NK-92 (cell line): ENCODE results near the gene LRRC71.
"Not testable (repeated sequence)": the region's sequence is repeated elsewhere in the genome, so short reads cannot be mapped to it uniquely, and the experiment has no call there.

ENCODE experiments used
- DNase-seq: peaks from one replicate; lab custom pipeline; 2025; ENCODE audit not compliant: unreplicated experiment; lab: John Stamatoyannopoulos, UW

Gene LRRC71

GRCh38 chr1:156926695-156927094, 6.3 kb downstream of the LRRC71 start:
- DNase-seq = not testable (repeated sequence)

GRCh38 chr1:156927215-156928042, 7.0 kb downstream of the LRRC71 start:
- no peak for DNase-seq

GRCh38 chr1:156928043-156928602, 7.7 kb downstream of the LRRC71 start:
- no peak for DNase-seq

DNA sequence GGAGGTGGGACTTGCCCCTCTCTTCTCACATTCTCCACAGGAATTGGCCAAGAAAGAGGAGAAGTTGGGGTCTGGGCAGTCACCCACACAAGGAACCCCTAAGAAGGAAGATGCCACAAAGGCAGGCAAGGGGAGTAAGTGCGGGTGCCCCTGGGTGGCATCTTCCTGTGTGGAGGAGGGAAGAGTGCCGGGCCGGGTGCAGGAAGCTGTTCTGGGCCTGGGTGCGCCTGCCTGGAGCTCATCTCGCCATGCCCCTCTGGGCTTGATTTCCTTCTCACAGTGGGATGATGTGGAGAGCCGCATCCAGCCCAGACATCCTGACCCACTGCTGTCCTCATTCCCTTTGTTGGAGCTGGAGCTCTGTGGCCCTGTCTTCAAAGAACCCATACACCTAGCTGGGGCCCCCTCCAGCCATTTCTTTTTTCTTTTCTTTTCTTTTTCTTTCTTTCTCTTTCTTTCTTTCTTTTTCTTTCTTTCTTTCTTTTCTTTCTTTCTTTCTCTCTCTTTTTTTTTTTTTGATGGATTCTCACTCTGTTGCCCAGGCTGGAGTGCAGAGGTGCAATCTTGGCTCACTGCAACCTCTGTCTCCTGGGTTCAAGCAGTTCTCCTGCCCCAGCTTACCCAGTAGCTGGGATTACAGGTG, 9.3 kb downstream of the LRRC71 start:
- DNase-seq = no peak

DNA sequence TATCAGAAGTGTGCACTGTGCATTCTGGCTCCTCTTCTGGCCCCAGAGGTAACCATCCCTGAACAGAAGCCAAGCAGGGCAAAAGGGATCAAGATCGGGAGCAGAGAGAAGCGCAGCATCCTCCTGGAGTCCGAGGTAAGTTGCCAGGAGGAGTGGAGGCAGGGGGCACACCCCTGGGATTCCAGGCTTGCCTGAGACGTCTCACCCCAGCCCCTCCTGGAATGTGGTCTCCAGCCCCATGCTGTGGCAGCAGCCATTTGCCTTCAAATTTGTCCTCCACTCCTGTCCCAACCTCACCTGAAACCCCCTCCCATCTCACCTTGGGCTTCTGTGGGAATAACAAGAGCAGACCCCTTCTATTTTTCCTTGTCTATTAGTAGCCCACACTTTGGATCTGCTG, 10.1 kb downstream of the LRRC71 start:
- DNase-seq = no peak

GRCh38 chr1:156931211-156931952, 10.9 kb downstream of the LRRC71 start:
- DNase-seq = no peak

DNA sequence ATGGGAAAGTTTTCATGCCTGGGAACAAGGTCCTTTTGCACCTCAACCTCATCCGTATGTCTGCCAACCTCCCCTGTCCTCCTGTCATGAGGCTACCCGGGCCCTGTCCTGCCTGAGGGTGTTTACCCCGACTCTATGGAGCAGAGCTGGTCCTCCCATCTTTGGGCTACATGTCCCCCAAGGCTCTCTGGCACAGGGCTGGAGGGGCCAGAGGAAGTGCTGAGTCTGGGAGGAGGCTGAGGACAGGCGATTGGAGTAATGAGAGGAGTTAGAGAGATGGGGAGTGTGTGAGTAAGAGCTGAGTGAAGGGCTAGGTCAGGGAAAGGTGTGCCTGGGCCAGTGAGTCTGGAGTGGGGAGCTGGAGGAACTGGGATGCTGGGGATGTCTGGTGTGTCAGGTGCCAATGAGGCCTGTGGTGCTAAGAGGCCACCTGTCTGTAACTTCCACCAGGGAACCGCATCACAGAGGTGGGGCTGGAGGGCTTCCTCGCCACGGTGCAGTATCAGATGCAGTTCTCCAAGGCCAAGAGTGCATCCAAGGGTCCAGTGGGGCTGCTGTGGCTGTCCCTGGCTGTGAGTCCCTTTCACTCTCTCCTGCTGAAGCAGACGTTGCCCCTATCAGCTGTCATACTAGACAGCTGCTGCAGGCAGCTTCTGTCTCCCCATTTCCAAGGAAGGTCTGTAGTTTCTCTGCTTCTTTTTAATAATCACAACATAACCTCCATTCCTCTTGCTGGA, 11.7 kb downstream of the LRRC71 start:
- DNase-seq = no peak

DNA sequence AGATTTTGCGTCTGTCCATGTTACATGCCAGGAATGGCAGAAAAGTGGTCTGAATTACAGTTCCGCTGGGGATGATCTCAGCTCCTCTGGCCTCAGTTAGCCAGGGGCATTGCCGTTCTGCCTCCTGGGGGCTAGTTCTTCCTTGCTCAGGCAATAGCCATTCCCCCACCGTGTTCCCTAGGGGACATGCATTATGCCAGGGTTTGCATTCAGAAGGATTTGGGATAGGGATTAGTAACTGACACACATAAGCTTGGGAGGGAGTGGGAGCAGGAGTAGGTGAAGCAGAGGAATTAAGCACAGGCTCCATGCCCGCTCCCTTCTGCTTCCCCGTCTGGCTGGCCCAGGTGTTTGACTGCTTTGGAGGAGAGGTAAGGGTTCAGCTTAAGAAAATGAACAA, 12.7 kb downstream of the LRRC71 start:
- DNase-seq = no peak

DNA sequence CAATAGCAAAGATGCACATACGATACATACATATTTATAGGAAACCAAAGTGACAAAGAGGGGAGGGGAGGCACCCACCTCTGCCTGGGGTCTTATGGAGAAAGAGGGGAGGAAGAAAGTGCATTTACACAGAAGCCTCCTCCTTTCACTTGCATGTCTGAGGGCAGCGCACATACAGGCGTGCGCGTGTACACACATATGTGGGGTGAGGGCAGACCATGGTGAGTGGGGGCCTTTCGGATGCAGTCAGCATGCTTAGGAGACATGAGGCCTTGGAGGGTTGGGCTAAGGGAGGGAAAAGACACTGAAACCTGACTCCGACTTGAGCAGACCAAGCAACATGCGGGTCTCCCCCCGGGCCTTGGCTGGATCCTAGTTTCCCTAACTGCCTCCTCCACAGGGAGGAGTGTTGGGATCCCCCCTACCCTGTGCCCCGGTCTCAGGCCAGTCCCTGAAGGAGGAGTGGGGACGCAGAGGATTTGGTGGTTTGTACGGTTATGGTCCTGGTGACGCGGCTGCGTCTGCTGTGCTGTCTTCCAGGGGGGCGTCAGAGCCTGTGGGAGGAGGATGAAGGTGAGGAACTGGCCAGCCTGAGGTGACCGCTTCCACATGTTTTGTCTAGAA, 15.2 kb downstream of the LRRC71 start:
- no peak for DNase-seq

DNA sequence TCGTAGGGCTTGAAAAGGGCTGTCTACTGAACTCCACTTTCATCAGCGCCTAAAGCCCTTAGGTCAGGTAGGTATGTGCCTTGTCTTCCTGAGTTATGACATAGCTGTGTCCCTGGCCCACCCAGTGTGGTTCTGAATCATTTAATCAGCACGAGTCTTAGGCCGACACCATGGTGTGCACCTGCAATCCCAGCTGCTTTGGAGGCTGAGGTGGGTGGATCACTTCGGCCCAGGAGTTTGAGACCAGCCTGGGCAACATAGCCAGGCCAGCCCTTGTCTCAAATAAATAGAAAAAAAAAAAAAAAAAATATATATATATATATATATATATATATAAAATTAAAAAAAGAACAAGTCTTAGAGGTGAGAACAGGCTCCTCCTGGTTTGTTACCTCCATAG, 15.8 kb downstream of the LRRC71 start:
- no peak for DNase-seq

DNA sequence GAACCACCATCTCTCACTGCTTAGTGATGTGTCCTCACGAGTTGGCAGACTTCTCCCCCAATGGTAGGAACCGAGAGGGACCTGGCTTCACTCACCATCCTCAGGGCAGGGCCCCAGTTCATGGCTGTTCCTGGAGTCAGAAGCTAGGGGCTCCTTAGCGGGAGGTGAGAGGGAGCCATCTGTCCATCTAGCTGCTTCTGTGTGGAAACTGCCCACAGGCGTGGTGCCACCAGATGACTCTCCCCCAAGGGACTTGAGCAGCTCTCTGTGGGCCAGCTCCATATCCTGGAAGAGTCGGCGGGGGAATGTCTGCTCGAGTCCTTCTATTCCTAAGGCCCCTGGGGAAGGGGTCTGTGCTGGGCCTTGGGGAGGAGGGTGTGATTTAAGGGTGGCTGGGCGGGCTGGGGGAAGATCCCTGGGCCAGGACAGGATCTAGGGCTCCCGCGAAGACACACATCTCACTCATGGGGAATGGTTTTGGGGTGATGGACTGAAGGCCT, 16.3 kb downstream of the LRRC71 start:
- DNase-seq = no peak

- no peak for DNase-seq
Measured at GRCh38 chr1:156937883-156938282, 17.5 kb downstream of the LRRC71 start.

GRCh38 chr1:156938813-156939212, 18.4 kb downstream of the LRRC71 start:
- DNase-seq = no peak

DNA sequence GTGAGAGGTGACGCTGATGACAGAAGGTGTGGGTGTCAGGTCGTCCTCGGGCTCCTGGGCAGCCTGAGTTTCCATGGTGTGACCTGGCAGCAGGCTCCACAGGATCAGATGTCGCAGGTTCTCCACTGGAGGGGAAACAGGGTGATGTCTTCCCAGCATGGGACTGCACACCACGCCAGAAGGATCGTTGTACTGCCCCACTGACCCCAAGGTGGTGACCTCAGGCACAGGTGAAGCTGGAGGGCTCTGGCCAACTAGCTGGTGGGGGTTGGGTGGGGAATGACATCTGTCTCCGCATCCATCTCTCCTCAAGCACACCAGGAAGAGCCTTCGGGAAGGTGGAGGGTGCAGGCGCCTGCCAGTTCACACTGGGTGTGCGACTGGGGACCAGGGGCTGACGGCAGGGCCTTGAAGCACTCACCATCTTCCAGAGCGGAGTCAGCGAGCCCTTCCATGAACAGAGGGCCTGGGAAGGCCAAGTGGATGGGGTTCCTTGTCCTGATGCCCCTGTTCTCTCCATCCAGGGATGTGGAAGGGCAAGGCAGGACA, 19.4 kb downstream of the LRRC71 start:
- DNase-seq = no peak

- no peak for DNase-seq
Measured at GRCh38 chr1:156941675-156942074, 21.2 kb downstream of the LRRC71 start.

DNA sequence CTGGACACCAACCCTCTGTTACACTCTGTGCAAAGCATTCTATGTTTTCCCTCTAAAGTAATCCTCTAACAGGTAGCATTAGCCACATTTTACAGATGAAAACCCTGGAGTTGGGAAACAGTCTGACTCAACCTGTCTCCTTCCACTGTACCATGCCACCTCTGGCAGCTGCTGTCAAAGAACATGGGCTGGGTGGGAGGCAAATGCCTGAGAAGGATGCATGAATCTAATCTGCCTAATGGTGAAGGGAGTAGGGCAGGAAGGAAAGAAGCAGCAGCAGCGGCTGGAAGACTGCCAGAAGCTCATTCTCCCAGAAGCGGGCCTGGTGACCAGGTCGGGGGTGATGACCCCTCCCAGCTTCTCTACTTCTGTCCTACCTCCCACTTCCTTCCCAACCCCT, 21.7 kb downstream of the LRRC71 start:
- no peak for DNase-seq

DNA sequence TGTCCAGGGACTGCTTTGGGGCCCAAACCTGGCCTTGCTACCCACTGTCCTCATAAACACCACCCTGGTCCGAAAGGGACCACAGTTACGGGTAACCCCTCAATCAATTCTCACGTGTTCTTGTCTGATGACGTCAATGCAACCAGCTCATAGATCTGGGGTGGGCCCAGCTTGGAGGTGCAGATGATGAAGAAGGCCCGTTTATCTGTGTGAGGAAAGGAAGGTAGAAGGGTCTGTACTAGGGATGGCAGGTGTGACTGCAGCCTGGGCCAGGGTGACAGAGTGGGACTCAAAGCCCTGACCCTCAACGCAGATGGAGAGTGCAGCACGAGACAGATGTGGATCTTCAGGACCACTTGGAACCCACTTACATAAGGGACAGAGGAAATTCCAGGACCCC, 22.1 kb downstream of the LRRC71 start:
- no peak for DNase-seq

DNA sequence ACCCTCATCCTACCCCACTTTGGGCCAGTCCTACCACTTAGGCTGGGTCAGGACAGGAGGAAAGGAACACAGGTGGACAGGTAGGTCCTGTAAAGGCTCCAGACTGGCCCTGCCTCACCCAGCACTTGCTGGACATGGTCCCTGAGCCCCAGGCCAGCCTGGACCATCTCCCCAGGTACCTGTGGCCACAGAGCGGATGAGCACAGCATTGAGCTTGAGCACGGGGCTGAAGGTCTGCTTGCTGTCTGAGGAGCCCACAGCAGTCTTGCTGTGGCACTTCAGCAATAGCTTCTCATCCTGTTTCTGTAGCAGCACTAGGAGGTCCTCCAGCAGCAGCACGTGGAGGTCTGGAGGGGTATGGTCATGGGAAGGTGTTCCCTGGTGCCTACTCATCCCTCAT, 23.3 kb downstream of the LRRC71 start:
- DNase-seq = no peak

DNA sequence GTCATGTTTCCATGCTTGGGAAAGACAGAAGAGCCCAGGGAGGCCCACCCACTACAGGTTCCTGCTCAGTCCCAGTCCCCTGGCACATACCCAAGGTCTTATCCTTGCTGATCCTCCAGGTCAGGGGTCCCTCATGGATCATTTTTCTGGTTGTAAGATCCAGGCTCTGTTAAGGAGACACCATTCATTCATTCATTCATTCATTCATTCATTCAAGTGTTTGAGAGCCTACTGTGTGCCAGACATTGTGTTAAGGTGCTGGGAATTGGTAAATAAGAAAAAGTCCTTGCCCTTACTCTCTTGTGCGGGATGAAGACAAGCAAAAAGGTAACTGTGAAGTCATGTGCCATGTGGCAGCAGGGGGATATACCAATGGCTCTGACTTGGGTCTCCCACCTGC, 23.8 kb downstream of the LRRC71 start:
- no peak for DNase-seq

DNA sequence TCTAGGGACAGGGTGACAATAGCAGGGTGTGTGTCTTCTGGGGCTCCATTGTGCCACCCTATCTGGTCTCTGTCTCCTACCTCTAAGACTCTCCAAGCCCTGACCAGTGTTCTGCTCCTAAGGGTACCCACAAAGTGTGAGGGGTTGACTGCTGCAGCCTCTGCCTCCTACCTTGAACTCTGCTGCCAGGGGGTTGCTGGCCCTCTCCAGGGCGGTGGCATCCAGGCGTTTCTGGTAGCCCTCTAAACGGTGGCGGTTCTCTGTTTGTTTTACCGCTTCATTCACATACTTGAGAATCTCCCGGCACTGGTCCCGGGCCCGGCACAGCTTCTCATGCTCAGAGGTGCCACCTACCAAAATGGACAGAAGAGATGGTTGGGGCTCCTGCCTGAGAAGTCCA, 24.4 kb downstream of the LRRC71 start:
- DNase-seq = no peak
